ENCODE data around the gene TMEM69.
A peak's percentile ranks its signal among the peaks of the same experiment; 100 is the strongest.
"Not testable (repeated sequence)": the region's sequence is repeated elsewhere in the genome, so short reads cannot be mapped to it uniquely, and the experiment has no call there.

The TMEM69 gene

DNA sequence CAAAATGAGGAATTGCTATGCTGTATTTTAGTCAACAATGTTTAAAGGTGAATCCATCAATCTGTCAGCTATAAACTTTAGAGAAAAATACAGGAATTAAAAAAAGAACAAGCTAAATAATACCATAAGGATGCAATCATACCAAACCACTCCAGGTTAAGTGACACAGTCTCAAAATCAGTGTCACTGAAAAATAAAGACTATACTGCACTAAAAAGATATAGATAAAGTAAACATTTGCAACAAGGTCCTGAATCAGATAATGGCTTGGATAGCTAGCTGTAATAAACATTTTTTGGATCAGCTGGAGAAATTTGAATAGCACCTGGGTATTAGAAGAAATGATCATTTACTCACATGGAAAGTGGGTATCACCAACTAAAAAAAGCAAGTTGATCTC is 9.5 kb upstream of the TMEM69 start:
- no peak for DNase-seq (ENCODE audit: low read depth)

DNA sequence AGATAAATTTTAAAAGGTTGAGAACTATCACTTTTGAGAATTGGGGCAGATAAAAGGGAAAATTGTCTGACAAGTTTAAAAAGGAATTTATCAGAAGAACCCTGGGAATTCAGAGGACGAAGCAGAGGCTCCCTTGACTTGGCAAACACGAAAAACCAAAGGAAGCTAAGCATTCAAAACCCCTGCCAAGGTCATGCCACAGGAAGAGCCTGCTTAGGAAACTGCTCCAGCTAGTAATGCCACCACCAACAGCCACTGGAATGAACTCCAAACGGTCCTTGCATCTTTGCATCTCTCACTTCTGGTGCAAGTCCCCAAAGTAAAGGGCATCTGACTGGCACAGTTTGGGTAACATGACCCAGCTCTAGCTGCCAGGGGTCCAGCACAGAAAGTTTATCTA is 8.9 kb upstream of the TMEM69 start:
- no peak for DNase-seq (ENCODE audit: low read depth)

DNA sequence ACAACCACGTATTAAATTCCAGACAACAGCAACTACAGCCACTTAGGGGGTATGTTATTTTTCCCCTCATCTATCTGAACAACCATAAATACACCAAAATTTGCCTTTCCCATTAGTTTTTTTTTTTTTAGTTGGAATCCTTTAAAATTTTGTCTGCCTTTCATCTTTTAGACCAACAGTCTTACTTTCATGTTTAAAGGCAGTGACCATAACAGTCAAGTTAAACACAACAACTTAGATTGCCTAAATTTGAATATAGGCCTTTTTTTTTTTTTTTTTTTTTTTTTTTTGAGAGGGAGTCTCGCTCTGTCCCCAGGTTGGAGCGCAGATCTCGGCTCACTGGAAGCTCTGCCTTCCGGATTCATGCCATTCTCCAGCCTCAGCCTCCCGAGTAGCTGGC is 5.0 kb upstream of the TMEM69 start:
- DNase-seq (ENCODE audit: low read depth): no peak

DNA sequence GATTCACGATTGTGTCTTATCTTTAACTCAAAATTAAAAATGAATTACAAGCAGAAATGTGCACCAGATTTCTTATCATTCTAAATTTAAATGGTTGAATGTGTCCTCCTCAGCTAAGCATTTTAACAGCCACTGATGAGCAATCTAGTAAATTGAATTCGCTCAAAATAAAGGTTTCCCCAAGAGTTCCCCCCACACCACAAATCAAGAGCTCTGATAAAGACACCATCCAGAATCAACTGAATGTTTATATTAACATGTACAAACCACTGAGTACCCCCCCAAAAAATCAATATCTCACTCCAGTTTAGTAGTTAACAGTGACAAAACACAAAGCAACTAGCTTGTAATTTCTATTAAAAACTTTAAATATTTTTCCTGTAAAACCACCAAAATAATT is 3.6 kb upstream of the TMEM69 start:
- DNase-seq (ENCODE audit: low read depth): no peak

DNA sequence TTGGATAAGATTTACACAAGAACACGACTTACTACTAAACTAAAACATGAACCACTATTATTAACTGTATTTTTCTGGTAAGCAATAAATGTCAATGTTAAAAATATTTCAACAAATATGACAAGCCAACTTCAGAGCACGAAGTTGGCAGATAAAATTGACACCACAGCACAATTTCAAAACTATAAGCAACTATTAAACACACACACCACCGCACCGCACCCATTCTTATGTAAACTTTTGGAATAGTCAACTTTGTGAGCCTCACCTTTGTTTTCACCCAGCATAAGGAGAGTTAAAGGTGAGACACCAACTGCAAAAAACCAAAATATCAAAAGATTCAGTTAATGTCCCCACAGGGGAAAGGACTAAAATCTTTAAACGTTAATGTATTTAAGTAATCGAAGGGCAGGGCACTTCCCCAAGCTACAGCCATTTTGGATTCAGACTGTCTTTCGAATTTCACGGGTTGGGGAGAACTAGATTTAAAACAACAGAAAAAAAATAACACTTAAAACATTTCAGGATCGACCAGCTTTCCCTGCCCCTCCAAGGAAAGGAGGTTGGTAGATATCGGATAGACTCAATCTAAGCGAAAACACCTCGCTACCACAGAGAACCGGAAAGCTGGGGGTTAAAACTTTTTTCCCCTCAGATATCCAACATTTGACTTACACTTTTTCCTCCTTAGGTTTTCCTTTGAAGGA is 2.5 kb upstream of the TMEM69 start:
- DNase-seq (ENCODE audit: low read depth): no peak

DNA sequence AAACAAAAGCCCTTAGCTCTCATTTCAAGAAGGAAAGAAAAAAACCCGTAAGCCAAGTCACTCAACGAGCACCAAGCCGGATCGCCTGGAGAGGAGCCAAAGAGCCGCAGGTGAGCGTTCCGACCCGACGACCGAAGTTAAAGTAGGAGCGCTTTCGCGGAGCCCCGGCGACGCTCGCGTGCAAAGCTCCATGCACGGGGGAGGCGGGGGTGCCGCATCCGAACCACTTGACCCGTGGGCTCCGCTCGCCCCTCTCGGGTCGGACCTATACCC is 2.0 kb upstream of the TMEM69 start:
- DNase-seq (ENCODE audit: low read depth): peak; percentile 50

DNA sequence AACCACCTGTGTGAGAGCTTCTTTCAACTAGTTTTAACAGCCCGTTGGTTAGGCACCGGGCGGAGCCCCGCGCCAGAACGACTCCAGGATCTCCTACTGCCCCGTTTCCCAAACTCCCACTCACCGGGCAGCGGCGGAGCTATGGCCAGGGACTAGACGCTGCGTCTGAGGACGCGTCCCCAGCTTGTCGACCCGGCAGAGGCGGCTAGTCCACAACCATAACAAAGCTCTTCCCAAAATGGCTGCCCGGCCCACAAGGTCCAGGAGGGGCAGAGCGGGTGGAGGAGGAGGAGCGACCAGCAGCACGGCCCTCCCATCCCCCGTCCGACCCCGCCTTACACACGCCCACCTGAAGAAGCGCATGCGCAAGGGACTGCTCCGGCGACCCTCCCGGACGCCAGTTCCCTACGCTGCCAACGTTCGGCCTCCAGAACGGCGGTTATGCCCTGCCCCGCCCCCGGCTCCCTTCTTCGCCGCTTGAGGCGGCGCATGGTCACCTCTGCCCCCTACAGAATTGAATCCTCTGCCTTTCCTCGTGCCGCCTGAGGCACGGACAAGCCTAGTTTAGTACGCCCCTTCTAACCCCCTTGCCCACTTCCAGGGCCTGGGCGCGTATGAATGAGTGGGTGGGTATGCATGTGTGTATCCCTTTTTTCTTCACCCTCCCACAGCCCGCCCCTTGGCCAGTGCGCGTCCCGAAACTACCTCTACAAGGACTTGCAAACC is 1.5 kb upstream of the TMEM69 start, which contains the start of gene GPBP1L1:
Gene GPBP1L1 (minus strand): TSS at position 246 of the 726 bp plus-strand sequence. CDS start 27,446 bp downstream, outside the sequence.
- DNase-seq (ENCODE audit: low read depth): peak; percentile 95

DNA sequence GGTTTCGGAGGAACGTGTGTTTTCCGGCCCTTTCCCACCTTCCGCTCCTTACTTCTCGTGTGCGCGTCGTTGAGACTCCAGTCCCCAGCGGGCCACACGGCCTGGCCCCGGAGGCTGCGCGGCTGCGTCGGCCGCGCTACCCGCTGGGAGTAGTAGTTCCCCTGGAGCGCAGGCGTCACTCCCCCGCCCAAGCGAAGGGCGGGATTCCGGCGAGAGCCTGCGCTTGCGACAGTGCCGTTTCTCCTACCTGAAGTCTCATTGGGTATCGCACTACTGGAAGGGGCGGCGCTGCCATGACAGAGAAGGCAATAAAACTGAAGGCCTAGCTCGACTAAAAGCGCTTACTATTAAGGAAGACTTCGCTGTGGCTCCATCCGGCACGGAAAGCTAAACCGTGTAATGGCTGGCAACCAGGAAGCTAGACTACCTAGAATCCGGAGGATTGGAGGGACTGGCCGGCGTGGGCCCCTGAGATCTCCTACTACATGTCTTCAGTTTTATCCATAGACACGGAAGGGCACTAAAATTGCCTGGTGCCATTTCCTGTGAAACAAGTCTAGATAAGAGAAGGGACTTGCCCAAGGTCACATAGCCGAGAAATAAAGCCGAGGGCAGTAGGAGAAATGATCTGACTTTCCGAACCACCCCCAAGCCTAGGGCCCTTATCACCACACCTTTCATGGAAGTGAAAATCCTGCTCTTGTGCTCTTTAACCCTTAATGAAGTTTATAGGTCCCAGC is 797 bp upstream of the TMEM69 start:
- DNase-seq (ENCODE audit: low read depth): peak; percentile 96

DNA sequence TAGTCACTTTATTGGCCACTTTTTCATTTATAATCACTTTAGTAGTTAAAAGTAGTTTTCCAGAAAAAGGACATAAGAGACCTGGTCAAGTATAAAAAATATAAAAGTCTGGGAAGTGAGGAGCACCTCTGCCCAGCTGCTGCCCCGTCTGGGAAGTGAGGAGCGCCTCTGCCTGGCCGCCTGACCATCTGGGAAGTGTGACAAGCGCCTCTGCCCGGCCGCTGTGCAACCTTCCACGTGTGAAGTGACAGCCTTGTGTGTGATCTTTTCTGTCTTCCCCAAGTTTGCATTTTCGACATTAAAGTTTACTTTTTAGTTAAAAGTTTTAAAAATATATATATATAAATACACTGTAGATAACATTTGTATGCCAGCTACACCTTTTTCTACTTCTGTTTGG is 5.8 kb downstream of the TMEM69 start:
- not testable (repeated sequence) for DNase-seq (ENCODE audit: low read depth)

DNA sequence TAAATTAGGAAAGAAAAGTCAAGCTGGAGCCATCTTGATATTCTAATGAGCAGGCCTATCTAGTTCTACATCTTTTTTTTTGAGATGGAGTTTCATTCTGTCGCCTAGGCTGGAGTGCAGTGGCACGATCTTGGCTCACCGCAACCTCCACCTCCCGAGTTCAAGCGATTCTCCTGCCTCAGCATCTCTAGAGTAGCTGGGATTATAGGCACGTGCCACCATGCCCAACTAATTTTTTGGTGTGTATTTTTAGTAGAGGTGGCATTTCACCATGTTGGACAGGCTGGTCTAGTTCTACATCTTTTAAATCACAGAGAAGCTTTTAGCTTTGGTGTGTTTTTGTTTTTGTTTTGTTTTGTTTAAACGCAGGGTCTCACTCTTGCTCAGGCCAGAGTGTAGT is 6.8 kb downstream of the TMEM69 start:
- DNase-seq (ENCODE audit: low read depth): no peak

DNA sequence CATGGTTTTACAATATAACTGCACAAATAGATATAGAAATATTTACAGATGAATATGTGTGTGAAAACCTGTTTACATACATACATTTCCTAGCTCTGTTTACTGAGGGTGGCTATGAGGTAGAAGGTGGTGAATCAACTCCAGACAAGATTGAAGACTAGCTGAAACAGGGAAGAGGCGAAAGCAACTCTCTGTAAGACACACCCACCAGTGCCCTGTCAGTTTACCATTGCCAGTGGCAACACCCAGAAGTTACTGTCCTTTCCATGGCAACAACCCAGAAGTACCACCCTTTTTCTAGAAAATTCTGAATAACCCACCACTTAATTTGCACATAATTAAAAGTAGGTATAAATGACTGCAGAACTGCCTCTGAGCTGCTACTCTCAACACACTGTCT is 16.7 kb downstream of the TMEM69 start:
- DNase-seq (ENCODE audit: low read depth): no peak

DNA sequence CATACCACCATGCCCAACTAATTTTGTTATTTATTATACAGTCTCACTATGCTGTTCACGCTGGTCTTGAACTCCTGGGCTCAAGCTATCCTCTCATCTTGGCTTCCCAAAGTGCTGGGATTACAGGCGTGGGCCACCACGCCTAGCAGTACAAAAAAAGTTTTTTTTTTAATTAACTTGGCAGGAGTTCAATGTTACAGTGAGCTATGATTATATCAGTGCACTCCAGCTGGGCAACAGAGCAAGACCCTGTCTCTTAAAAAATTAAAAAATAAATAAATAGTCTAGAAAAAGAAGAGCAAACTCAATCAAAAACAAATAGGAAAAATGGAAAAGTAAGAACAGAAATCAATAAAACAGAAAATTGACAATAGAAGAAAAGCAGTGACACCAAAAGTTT is 25.7 kb downstream of the TMEM69 start:
- no peak for DNase-seq (ENCODE audit: low read depth)

DNA sequence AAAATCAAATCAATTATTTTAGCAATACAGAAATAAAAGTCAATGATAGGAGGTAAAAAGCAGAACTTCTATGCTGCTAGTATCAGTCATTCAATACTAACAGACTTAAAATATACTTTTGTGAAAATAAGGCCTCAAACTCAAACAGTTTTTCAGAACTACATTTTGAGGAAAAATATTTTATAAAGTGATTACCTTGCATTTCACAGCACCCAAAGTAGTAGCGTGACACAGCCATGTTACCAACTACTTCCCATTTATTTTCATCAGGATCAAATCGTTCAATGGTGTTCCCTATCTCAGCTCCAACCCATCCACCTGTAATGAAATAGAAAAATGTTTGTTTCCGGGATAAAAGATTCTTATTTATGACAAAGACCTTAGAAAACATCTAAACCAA is 28.7 kb downstream of the TMEM69 start:
- no peak for DNase-seq (ENCODE audit: low read depth)

DNA sequence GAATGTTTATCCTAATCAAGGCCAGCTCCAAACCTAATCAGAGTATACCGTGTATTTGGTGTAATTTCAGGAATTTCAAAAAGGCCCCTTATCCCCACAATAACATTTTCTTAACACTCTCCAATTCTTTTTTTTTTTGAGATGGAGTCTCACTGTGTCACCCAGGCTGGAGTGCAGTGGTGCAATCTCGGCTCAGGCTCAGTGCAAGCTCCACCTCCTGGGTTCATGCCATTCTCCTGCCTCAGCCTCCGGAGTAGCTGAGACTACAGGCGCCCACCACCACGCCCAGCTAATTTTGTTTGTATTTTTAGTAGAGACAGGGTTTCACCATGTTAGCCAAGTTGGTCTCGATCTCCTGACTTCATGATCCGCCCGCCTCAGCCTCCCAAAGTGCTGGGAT is 29.4 kb downstream of the TMEM69 start:
- DNase-seq (ENCODE audit: low read depth): not testable (repeated sequence)

DNA sequence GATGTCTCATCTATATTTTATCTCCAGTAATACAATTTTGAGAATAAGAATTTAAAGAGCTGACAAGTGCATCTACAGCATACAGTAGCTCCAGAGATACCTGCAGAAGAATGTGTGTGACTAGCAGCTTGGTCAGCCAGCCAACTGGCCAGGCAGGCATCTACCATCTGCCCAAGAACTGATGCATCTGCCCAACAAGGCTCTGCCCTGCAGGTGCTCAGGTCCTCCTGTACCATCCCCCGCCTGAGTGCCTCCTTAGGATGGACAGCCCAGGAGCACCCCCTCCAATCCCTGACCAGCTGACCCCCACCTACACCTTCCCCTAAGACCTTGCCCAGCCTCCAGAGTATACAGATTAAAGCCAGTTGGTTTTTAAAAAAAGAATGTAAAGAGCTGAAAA is 30.3 kb downstream of the TMEM69 start:
- DNase-seq (ENCODE audit: low read depth): no peak

DNA sequence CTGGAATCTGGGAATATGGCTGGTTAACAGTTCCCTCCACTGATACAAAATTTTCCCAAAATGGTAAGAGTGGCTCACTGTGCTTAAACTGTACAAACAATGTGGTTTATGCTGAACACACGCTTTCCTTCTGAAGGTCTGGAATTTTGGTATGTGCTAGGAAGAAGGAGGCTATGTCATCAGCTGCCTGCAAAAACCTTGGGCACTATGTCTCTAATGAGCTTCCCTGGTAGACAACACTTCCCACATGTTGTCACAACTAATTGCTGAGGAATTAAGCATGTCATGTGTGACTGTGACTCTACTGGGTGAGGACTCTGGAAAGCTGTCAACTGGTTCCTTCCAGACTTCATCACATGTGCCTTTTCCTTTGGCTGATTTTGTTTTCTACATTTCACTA is 33.2 kb downstream of the TMEM69 start:
- no peak for DNase-seq (ENCODE audit: low read depth)

DNA sequence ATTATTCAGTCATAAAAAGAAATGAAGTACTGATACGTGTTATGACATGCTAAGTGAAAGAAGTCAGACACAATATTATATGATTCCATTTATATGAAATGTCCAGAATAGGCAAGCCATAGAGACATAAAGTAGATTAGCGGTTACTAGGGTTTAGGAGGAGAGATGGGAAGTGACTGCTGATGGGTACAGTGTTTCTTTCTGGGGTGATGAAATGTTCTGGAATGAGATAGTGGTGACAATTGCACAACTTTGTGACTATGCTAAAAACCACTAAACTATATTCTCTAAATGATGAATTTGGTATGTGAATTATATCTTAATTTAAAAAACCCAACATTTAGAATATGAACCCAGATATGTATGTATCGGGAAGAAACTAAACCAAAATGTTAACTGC is 34.8 kb downstream of the TMEM69 start:
- DNase-seq (ENCODE audit: low read depth): no peak

DNA sequence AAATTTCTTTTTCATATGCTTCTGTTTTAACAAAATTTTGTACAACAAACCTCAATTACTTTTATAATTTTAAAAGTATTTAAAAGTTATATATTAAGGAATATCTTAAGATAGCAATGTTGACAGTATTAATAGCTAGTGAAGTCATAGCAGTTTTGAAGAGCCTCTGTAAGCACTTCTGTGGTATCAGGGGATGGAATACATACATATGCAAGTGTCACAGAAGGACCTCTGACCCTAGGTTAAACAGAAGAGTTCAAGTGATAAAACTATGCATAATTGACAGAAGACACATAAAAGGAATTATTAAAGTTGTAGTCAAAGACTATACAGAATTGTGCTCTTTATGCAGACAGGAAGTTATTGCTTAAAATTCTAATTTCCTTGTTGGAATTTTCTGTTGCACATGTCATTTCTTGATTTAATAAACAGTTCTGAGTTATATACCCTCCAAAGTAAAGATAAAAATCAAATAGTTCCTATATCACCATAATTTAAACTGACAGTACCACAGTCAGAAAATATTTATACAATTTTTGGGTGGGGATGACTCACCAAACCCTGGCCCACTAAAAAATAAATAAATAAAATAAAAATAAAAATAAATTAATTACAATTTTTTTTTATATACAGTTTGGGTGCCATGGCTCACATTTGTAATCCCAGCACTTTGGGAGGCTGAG is 35.4 kb downstream of the TMEM69 start:
- no peak for DNase-seq (ENCODE audit: low read depth)

DNA sequence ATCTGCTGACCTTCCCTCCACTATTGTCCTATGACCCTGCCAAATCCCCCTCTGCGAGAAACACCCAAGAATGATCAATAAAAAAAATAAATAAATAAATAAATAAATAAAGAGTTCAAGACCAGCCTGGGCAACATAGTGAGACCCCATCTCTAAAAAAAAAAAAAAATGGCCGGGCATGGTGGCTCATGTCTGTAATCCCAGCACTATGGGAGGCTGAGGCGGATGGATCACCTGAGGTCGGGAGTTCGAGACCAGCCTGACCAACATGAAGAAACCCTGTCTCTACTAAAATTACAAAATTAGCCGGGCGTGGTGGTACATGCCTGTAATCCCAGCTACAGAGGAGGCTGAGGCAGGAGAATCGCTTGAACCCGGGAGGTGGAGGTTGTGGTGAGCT is 38.0 kb downstream of the TMEM69 start:
- DNase-seq (ENCODE audit: low read depth): not testable (repeated sequence)

DNA sequence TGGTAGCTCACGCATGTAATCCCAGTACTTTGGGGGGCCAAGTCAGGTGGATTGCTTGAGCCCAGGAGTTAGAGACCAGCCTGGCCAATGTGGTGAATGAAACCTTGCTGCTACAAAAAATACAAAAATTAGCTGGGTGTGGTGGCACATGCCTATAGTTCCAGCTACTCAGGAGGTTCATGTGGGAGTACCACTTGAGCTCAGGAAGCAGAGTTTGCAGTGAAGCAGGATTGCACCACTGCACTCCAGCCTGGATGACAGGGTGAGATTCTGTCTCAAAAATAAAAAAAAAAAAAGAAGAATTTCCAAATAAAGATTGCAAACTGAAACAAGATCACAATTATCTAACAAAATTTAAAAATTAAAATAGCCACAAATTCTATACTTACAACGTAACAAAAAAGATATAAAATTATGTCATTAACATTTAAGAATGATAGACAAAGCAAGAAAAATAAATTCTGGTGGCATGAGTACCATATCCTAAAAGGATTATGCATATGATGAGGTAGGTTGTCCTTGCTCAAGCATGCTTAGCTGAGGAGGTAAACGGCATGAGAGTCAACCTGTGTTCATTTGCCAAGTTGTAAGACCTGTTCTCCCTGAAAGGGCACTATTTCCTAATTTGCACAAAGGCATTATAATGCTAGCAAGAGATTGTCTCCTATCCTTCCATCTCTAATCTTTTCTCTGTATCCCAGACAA is 42.2 kb downstream of the TMEM69 start:
- DNase-seq (ENCODE audit: low read depth): no peak

DNA sequence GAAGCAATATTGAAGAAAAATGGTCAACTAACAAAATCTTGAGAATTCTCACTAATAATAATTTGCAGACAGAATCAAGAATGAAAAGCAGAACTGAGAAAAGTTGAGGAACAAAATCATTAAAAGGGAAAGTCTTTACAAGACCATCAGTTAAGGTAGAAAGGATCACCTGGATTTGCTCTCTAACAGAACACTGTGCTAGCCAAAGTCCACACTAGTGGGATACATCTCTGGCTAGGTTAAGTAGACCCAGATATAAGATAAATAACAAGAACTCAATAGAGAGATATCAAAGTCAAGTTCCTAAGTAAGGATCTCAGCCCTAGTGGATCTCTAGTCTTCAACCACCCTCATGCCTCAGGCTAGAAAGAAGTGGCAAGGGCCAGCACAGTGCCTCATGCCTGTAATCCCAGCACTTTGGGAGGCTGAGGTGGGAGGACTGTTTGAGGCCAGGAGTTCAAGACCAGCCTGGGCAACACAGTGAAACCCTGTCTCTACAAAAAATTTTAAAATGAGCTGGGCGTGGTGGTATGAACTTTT is 42.9 kb downstream of the TMEM69 start:
- no peak for DNase-seq (ENCODE audit: low read depth)

DNA sequence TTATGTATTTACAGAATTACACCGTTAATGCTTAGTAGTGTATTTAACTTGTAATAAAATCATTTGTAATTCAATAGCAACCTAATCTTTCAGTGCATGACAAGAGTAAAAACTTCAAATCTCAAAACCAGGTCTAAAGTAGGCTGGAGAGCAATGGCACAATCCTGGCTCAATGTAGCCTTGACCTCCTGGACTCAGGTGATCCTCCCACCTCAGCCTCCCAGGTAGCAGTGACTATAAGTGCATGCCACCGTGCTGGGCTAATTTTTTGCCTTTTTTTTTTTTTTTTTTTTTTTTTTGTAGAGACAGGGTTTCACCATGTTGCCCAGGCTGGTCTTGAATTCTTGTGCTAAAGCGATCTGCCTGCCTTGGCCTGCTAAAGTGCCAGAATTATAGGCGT is 51.2 kb downstream of the TMEM69 start:
- no peak for DNase-seq (ENCODE audit: low read depth)

All from activated T-helper 9 cell treated with anti-CD3 and anti-CD28 coated beads, Interleukin-2, amount 50 U/mL, for 16 hours (primary cell).